HepG2 (cell line): ENCODE results near the gene ZBTB18.

ENCODE experiments used
- ZNF501 ChIP-seq: sonication (generic); formaldehyde crosslinking; IDR thresholded peaks from 2 replicates; pipeline ENCODE4 v1.5.1; 2020; ENCODE audit warnings: mild to moderate bottlenecking, moderate library complexity, missing genetic modification reagents
- TF ChIP-seq, protein P1 (sequence below): sonication (generic); formaldehyde crosslinking; IDR thresholded peaks from 2 replicates; pipeline ENCODE4 v1.4.0; 2020; ENCODE audit warnings: missing genetic modification reagents

- TF ChIP-seq, protein P1, sequence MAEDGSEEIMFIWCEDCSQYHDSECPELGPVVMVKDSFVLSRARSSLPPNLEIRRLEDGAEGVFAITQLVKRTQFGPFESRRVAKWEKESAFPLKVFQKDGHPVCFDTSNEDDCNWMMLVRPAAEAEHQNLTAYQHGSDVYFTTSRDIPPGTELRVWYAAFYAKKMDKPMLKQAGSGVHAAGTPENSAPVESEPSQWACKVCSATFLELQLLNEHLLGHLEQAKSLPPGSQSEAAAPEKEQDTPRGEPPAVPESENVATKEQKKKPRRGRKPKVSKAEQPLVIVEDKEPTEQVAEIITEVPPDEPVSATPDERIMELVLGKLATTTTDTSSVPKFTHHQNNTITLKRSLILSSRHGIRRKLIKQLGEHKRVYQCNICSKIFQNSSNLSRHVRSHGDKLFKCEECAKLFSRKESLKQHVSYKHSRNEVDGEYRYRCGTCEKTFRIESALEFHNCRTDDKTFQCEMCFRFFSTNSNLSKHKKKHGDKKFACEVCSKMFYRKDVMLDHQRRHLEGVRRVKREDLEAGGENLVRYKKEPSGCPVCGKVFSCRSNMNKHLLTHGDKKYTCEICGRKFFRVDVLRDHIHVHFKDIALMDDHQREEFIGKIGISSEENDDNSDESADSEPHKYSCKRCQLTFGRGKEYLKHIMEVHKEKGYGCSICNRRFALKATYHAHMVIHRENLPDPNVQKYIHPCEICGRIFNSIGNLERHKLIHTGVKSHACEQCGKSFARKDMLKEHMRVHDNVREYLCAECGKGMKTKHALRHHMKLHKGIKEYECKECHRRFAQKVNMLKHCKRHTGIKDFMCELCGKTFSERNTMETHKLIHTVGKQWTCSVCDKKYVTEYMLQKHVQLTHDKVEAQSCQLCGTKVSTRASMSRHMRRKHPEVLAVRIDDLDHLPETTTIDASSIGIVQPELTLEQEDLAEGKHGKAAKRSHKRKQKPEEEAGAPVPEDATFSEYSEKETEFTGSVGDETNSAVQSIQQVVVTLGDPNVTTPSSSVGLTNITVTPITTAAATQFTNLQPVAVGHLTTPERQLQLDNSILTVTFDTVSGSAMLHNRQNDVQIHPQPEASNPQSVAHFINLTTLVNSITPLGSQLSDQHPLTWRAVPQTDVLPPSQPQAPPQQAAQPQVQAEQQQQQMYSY (CRISPR knock-in tag): no peak
- no peak for TF ChIP-seq ZNF501 (CRISPR knock-in tag)
Measured at GRCh38 chr1:244066954-244067716, 16.1 kb downstream of the ZBTB18 start.
